Heart left ventricle (tissue), 13 donors: ENCODE results near the gene XXYLT1.

ENCODE experiments used
- CTCF ChIP-seq, 12 donors: fragments of 200-600 bp; sonication (generic) in 4 of 12; IDR thresholded peaks; one replicate each; pipeline versions ENCODE4 v1.5.0 to v1.8.0; 2018 to 2022; ENCODE audit warnings: antibody characterized with exemption in 12 of 12, mild to moderate bottlenecking in 5 of 12
- POLR2A ChIP-seq, 2 donors: fragments of 450-650 bp; IDR thresholded peaks; one replicate each; pipeline ENCODE4 v1.6.1; 2017; ENCODE audit warnings: antibody characterized with exemption in 2 of 2, mild to moderate bottlenecking in 2 of 2, moderate library complexity in 2 of 2
- donor health status: ischemic (EF 13 %, LVEDD 7.1; RV severe dilation, severe dysfunction).
- donor health status: DM: no; HTN: yes; CAD: no.
- donor health status: DM: no; HTN: no; CAD: no.
- donor health status: ischemic (EF 25% LVEDD 6.9; RV normal size, moderate dysfunction).
- donor health status: ischemic (EF 25% LVEDD 5.7; RV mildly dilated, moderate dysfunction).
- donor health status: ischemic (EF 35%, LVEDD 5.7; RV mildly dilated, moderate dysfunction).
- donor health status: nonischemic (EF 11% LVEDD 7.7; RV severe dilation, severe dysfunction).
- donor health status: DM: yes; HTN: yes; CAD: no.
- donor health status: PGD.
- donor health status: ischemic (EF 29% LVEDD 5.4; RV normal size, mild dysfunction).
- donor health status: nonischemic (EF 23%, LVEDD 6.1; RV moderate dilation, normal function).

GRCh38 chr3:195075199-195075940 lies 195.6 kb downstream of the XXYLT1 start:
- TF ChIP-seq CTCF (IDR thresholded peaks at IDR 0.05): no peak
- TF ChIP-seq POLR2A (IDR thresholded peaks at IDR 0.05): no peak
